IPS-20b (cell line): ENCODE data around the gene GAS7.

ENCODE experiments used
- H3K27ac ChIP-seq: one replicate; pipeline ENCODE4 v1.5.1; 2013; ENCODE audit warnings: low read length
- H3K27me3 ChIP-seq: 2 replicates; pipeline ENCODE4 v1.6.1; 2013; ENCODE audit warnings: mild to moderate bottlenecking, low read length, inconsistent platforms; ENCODE audit not compliant: insufficient read depth
- H3K36me3 ChIP-seq: 2 replicates; pipeline ENCODE4 v1.6.1; 2013; ENCODE audit warnings: low read depth, mild to moderate bottlenecking, inconsistent platforms, low read length, moderate library complexity; ENCODE audit not compliant: insufficient read depth
- H3K4me1 ChIP-seq: 2 replicates; pipeline ENCODE4 v1.6.1; 2013; ENCODE audit warnings: mild to moderate bottlenecking, control low read depth, inconsistent platforms, low read length, moderate library complexity; ENCODE audit not compliant: insufficient read depth
- H3K4me3 ChIP-seq: 2 replicates; pipeline ENCODE4 v1.5.1; 2013; ENCODE audit warnings: mild to moderate bottlenecking, low read length, inconsistent platforms
- H3K9ac ChIP-seq: 2 replicates; pipeline ENCODE4 v1.6.1; 2013; ENCODE audit warnings: low read depth, mild to moderate bottlenecking, inconsistent platforms, low read length, moderate library complexity
- H3K9me3 ChIP-seq: 2 replicates; pipeline ENCODE4 v1.6.1; 2013; ENCODE audit warnings: mild to moderate bottlenecking, low read depth, low read length, inconsistent platforms; ENCODE audit not compliant: insufficient read depth

The GAS7 gene

DNA sequence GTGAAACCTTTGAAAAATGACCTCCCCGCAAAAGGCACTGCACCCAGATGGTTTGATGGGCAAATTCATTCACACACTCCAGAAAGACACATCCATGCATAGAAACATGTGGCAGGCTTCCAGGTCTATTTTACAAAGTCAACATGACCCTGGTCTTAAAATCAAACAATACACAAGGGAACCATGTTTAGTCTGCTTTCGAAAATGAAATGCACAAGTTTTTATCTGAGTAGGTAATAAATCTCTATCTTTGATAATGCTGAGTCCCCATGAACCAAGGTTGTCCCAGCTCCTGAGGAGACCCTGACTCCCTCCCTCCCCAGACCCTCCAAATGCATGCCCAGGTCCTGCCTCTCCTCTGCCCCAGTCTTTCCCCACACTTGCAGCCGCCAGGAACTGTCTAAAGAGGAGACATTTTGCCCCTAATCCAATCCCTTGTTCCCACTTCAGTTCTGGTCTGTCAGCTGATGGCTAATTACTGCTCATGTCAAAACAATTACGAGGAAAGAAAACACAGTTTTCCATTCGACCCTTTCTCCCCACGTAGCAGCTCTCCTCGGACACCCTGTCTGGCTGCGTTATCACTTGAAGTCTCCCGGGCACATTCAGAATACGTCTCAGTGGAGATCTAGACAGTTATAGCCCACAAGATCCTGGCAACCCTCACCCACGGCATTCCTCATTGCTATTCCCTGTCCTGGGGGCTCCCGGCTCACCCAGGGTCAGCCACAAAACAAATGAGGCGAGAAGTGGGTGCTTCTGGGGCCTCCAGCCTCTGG is 224.5 kb downstream of the GAS7 start:
- Histone ChIP-seq H3K4me3 (no peak overlapping the region), H3K27ac (no peak overlapping the region), H3K9ac (no peak overlapping the region), H3K4me1 (no peaks in the 10 kb centered on the region), H3K36me3 (no peaks in the 10 kb centered on the region), H3K9me3 (no peaks in the 10 kb centered on the region), H3K27me3 (no peaks in the 10 kb centered on the region)

DNA sequence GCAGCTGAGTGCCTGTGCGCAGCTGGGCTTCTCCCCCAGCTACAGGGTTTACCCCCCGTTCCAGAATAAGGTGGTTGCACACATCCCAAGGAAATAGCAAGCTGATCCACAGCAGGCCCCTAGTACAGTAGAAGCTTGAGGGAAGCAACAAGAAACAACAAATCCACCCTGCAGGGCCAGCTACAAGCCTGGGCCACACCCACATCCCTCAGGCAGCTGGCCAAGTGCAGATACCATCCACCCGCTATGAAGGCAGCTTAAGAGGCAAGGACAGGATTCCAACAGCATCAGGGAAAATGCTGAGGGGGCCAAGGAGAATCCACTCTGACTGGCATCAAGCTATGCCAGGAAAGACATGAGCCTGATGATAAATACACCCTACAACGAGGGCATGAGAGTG is 226.4 kb downstream of the GAS7 start:
- H3K27ac ChIP-seq = no peak overlapping the region
- H3K9me3 ChIP-seq = no peaks in the 10 kb centered on the region
- no peak overlapping the region for H3K9ac ChIP-seq
- no peaks in the 10 kb centered on the region for H3K4me1 ChIP-seq
- no peaks in the 10 kb centered on the region for H3K36me3 ChIP-seq
- H3K4me3 ChIP-seq = no peak overlapping the region
- H3K27me3 ChIP-seq = no peaks in the 10 kb centered on the region

DNA sequence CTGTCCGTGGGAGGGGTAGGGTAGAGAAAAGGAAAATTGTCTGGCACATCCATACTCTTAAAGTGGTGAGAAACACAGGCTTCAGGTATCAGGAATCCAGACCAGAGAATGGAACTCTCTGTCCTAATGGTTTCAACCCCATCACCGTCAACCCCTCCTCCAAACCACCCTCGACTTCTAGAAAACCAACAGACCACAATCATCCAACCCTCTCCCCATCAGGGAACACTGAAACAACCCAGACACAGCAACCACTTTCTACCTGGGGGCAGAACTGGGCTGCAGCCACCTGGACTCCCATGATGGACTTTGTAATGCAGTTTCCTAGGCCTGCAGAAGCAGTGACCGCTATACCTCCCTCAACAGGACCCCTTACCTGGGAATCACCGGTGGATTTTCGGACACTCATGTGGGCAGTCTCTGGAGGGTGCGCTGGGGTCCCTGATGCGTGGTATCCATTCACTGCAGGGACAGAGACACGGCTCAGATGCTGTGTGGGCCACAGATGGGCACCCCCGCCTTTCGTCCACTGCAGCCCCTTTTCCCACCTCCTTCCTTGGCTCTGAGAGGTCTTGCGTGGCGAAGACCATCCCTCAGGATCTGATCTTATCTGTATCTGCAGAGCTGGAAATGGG is 229.0 kb downstream of the GAS7 start:
- no peaks in the 10 kb centered on the region for H3K4me1 ChIP-seq
- H3K27ac ChIP-seq = no peak overlapping the region

DNA sequence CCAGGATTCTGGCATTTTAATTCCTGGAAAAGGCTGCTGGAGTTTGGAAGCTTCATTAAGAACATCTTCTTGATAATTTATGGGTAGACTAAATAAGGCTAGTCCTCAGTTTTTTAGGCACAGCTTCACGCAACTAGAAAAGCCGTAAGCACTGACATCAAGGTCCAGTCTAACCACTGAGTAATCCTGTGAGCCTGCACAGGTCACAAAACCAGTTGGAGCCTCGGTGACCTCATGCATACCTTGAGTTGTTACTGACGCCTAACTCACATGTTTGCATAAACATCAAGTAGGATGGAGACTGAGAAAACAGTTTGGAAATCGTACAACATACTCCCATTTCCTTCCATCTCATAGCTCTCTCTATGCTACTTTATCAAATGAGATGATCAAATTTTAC is 229.5 kb downstream of the GAS7 start:
- no peaks in the 10 kb centered on the region for H3K27me3 ChIP-seq
- no peak overlapping the region for H3K4me3 ChIP-seq
- no peaks in the 10 kb centered on the region for H3K36me3 ChIP-seq
- no peaks in the 10 kb centered on the region for H3K9me3 ChIP-seq
- no peak overlapping the region for H3K9ac ChIP-seq
- no peak overlapping the region for H3K27ac ChIP-seq
- no peaks in the 10 kb centered on the region for H3K4me1 ChIP-seq

More for the DNA sequence above, 229.0 kb downstream of the GAS7 start:
- Histone ChIP-seq H3K9me3 (no peaks in the 10 kb centered on the region), H3K4me3 (no peak overlapping the region), H3K9ac (no peak overlapping the region), H3K27me3 (no peaks in the 10 kb centered on the region), H3K36me3 (no peaks in the 10 kb centered on the region)

DNA sequence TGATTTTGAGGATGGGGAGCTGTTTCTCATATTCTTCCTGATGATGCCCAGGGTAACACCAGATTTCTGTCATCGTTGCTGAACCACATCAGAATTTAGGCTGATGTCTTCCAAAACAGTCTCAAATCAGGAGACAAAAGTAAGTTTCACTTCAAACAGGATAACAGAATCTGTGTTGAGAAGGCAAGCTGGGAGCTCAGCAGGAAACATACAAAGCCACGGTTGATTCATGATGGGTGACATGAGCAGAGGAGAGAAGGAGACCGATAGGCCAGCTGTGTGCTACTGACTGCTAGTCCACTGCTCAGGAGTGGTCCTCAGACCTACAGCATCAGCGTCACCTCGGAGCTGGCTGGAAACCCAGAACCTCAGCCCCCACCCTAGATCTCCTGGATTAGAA is 230.4 kb downstream of the GAS7 start:
- no peaks in the 10 kb centered on the region for H3K36me3 ChIP-seq
- H3K4me1 ChIP-seq = no peaks in the 10 kb centered on the region
- H3K27ac ChIP-seq = no peak overlapping the region
- H3K9ac ChIP-seq = no peak overlapping the region
- no peak overlapping the region for H3K4me3 ChIP-seq
- H3K9me3 ChIP-seq = no peaks in the 10 kb centered on the region
- H3K27me3 ChIP-seq = no peaks in the 10 kb centered on the region

DNA sequence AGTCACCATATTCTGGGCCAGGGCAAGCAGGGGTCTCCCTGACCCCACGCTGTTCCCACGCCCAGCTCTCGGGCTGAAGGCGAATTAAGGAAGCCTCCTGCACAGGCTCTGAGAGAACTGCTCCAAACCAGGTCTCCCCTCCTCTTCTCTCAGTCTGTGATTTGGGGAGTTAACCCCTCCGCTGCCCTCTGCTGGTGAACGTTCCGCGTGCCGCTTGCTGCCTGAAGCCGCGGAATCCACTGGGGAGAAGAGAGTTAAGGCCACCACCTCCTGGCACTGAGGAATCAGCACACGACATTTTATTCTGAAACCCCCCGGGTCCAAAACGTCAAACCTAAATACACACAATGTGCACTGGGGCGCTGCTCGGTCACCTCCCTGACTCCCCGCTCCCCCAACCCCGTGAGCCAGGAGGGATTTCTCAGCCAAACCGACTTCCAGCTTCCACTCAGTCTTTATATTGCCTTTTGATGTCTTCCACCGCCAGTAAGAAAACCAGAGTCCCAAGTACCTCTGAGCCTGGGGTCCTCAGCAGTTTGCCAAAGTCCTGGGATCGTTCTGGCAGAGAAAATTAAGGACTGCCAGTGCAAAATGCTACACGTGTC is 238.9 kb downstream of the GAS7 start:
- Histone ChIP-seq H3K36me3 (no peaks in the 10 kb centered on the region), H3K27me3 (peaks cover 5% of the 10 kb centered on the region; the same call in 1 of the 2 replicates), H3K4me1 (peaks cover 21% of the 10 kb centered on the region; the same call in 1 of the 2 replicates), H3K9me3 (no peaks in the 10 kb centered on the region), H3K27ac (no peak overlapping the region), H3K9ac (peak overlapping the region; percentile 45; the same call in 1 of the 2 replicates), H3K4me3 (peak overlapping the region; percentile 67; the same call in 1 of the 2 replicates)

DNA sequence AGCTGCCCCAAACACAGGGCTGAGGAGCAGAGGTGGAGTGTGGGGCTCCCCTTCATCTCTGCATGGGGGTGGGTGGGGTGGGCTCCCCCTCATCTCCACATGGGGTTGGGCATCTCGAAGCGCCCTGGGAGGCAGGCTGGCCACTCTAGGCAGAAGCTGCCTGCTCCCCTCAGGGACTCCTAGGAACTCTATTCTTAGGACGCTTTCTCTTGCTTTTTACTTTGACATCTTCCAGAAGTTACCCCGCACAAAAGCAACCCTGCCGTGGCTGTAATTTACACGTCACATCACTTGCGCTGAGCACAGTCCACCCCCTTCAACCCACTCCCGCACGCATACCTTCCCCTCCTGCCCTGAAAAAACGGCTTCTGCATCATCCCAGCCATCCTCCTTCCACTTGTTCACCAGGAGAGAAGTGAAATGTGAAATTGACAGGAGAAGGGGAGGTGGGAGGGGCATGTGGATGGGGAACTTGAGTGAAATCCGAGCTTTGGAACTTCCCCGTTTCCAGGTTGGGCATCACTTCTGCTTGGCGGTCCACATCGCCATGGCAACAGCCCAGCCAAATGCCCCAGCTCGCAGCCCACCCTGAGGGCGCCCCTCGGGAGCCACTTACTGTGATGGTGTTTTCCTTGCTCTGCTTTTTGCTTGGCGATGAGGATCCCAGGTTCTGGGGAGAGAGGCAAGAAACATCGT is 239.7 kb downstream of the GAS7 start:
- Histone ChIP-seq H3K9ac (no peak overlapping the region), H3K27me3 (peaks cover 5% of the 10 kb centered on the region; the same call in 1 of the 2 replicates), H3K36me3 (no peaks in the 10 kb centered on the region), H3K4me3 (peak overlapping the region; percentile 67; the same call in 1 of the 2 replicates), H3K27ac (no peak overlapping the region), H3K4me1 (peaks cover 21% of the 10 kb centered on the region; the same call in 1 of the 2 replicates), H3K9me3 (no peaks in the 10 kb centered on the region)

DNA sequence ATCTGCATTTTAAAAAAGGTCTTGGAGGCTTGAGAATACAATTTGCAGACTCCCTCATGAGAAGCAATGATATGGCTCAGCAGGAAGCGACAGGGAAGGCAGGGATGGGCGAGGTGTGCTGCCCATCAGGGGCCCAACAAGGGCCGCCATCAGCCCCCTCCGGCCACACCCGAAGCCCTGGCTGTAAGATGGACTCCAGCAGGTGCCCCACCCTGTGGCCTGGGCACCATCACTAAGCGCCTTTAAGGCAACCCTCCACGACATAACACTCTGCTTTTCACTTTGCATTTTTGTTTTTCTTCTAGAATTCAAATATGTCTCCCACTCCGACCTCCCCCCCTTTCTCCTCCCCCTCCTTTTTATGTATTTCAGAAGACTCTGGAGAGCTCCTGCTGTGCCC is 241.2 kb downstream of the GAS7 start:
- H3K27me3 ChIP-seq = peaks cover 5% of the 10 kb centered on the region; the same call in 1 of the 2 replicates
- no peak overlapping the region for H3K4me3 ChIP-seq
- no peaks in the 10 kb centered on the region for H3K9me3 ChIP-seq
- peaks cover 21% of the 10 kb centered on the region; the same call in 1 of the 2 replicates for H3K4me1 ChIP-seq
- H3K27ac ChIP-seq = no peak overlapping the region
- no peaks in the 10 kb centered on the region for H3K36me3 ChIP-seq
- no peak overlapping the region for H3K9ac ChIP-seq

DNA sequence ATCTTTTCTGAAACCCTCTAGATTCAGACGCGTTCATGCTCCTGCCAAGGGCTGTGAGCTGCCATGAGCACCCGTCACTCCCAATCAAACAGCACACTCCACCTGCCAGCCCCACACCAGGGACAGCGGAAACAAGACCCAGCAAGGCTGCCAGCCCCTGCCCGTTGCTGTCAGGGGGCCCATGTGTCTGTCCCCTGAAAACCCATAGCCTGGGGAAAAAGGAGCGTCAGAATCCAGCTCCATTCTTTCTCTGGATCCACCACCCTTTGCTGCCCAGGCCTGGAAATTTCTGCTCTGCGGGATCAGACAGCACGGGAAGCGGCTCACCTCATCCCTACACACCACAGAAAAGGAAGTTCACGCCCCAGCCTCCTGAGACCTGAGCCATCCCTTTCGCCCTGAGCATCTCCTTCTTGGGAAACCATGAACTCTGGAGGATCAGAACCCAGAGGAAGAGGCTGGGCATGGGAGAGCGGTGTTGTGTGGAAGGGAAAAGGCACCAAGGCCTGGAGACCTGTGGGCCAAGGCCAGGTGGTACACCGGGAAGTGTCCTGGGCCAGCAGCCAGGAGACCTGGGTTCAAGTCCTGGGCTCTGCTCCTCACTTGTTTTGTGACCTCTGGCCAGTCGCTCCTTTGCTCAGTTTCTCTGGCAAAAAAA is 241.8 kb downstream of the GAS7 start:
- no peak overlapping the region for H3K27ac ChIP-seq
- no peak overlapping the region for H3K4me3 ChIP-seq
- no peaks in the 10 kb centered on the region for H3K36me3 ChIP-seq
- no peak overlapping the region for H3K9ac ChIP-seq
- H3K27me3 ChIP-seq = peaks cover 5% of the 10 kb centered on the region; the same call in 1 of the 2 replicates
- H3K9me3 ChIP-seq = no peaks in the 10 kb centered on the region
- H3K4me1 ChIP-seq = peaks cover 21% of the 10 kb centered on the region; the same call in 1 of the 2 replicates

DNA sequence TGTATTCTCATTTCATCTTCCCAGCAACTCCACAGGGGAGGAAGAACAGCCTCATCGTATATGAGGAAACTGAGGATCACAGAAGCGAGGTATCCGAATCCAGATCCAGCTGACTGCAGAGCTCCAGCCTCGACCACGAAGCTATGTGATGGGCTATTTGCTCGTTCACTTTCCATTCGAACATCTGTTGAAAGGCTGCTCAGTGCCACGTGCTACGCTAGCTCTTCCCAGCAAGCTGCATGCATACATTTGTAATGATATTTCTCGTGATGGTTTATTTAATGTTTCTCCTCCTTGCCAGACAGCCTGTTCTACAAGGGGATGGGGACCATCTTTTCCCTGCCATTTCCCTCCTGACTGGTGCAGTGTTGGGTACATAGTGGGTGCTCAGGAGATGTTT is 244.9 kb downstream of the GAS7 start:
- no peaks in the 10 kb centered on the region for H3K36me3 ChIP-seq
- H3K27ac ChIP-seq = no peak overlapping the region
- H3K4me1 ChIP-seq = peaks cover 18% of the 10 kb centered on the region; the same call in 1 of the 2 replicates
- no peak overlapping the region for H3K9ac ChIP-seq
- no peaks in the 10 kb centered on the region; the same call in 1 of the 2 replicates for H3K27me3 ChIP-seq
- H3K9me3 ChIP-seq = no peaks in the 10 kb centered on the region
- H3K4me3 ChIP-seq = no peak overlapping the region

DNA sequence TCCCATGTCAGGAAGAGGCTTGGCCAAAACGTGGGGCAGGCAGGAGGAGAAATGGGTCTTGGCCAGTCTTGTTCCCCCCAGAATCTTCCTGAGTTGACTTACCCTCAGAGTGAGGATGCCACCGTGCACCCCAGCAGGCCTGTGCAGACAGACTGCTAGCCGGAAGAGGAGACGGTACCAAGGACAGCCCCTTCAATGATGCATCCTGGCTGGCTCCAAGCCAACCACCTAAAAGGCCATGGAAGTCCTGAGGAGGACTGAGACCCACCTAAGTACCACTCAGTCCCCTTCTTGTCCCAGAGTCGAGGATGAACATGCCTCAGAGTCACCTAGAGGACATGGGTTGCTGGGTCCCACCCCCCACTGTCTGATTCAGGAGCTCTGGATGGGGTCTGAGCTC is 246.6 kb downstream of the GAS7 start:
- Histone ChIP-seq H3K27ac (no peak overlapping the region), H3K4me1 (peaks cover 6% of the 10 kb centered on the region; the same call in 1 of the 2 replicates), H3K4me3 (no peak overlapping the region), H3K9me3 (no peaks in the 10 kb centered on the region), H3K27me3 (no peaks in the 10 kb centered on the region), H3K36me3 (no peaks in the 10 kb centered on the region), H3K9ac (no peak overlapping the region)
